Osteoblast (primary cell): ENCODE measurements around the gene CSF2. TPM values are rescaled to one million over a fixed set of nuclear protein-coding genes. Genes with fewer than 3 reads are reported as not detected.
A peak's percentile ranks its signal among the peaks of the same experiment; 100 is the strongest.

Experiments
- DNase-seq: peaks from one replicate; pipeline ENCODE4 v3.0.0; 2011; ENCODE audit warnings: low spot score, mixed read lengths; ENCODE audit not compliant: insufficient read length; ENCODE audit errors: missing footprints
- H2AFZ ChIP-seq: 2 replicates; pipeline ENCODE4 v1.6.0; 2011; ENCODE audit warnings: mild to moderate bottlenecking, low read length
- H3K27ac ChIP-seq: 2 replicates; pipeline ENCODE4 v1.5.1; 2011; ENCODE audit warnings: mild to moderate bottlenecking, low read depth, low read length, moderate library complexity
- H3K27me3 ChIP-seq: 2 replicates; pipeline ENCODE4 v1.6.0; 2012; ENCODE audit warnings: mild to moderate bottlenecking, control low read depth, inconsistent platforms, low read length, moderate library complexity; ENCODE audit not compliant: insufficient read depth
- H3K36me3 ChIP-seq: 2 replicates; pipeline ENCODE4 v1.5.1; 2011; ENCODE audit warnings: mild to moderate bottlenecking, low read length, control low read depth, moderate library complexity; ENCODE audit not compliant: insufficient read depth
- H3K4me1 ChIP-seq: 2 replicates; pipeline ENCODE4 v1.5.1; 2011; ENCODE audit warnings: mild to moderate bottlenecking, low read length, control low read depth, moderate library complexity; ENCODE audit not compliant: insufficient read depth
- H3K4me2 ChIP-seq: 2 replicates; pipeline ENCODE4 v1.6.0; 2011; ENCODE audit warnings: mild to moderate bottlenecking, low read length; ENCODE audit not compliant: insufficient read depth
- H3K4me3 ChIP-seq: fragments of 200-600 bp; sonication (generic); 3 replicates; pipeline ENCODE4 v1.5.1; 2012; ENCODE audit warnings: mild to moderate bottlenecking, low read length, inconsistent platforms; ENCODE audit not compliant: insufficient read depth
- H3K79me2 ChIP-seq: 2 replicates; pipeline ENCODE4 v1.6.0; 2012; ENCODE audit warnings: mild to moderate bottlenecking, low read length, control low read depth, inconsistent platforms; ENCODE audit not compliant: insufficient read depth
- H3K9me3 ChIP-seq: 2 replicates; pipeline ENCODE4 v1.5.1; 2011; ENCODE audit warnings: low read depth, low read length, control low read depth
- H4K20me1 ChIP-seq: 2 replicates; pipeline ENCODE4 v1.6.0; 2012; ENCODE audit warnings: mild to moderate bottlenecking, low read length, control low read depth; ENCODE audit not compliant: insufficient read depth
- CTCF ChIP-seq: IDR thresholded peaks from 2 replicates; pipeline ENCODE4 v1.5.1; 2011; ENCODE audit warnings: mild to moderate bottlenecking, low read depth, low read length, moderate library complexity; ENCODE audit errors: extremely low read depth
- total RNA-seq: library from RNA; depleted of rRNA; stranded (reverse); fragments of >200 nt; gene quantifications from 2 replicates; pipeline ENCODE4 v1.2.3, GENCODE V29; 2012

The CSF2 gene
- total RNA-seq, 1 donor, result not detected

- H2AFZ ChIP-seq, result no peak overlapping the region
- no peak for TF ChIP-seq CTCF
Measured at GRCh38 chr5:132100672-132101261, 27.2 kb downstream of the CSF2 start.

GRCh38 chr5:132101385-132101880 is 27.8 kb downstream of the CSF2 start:
- H3K36me3 ChIP-seq, result no peaks in the 10 kb centered on the region
- H3K9me3 ChIP-seq, result no peaks in the 10 kb centered on the region
- H4K20me1 ChIP-seq, result no peaks in the 10 kb centered on the region
- no peak overlapping the region for H2AFZ ChIP-seq
- no peak for DNase-seq
- peaks cover 46% of the 10 kb centered on the region for H3K4me1 ChIP-seq
- no peak overlapping the region for H3K27ac ChIP-seq
- H3K4me3 ChIP-seq, result no peak overlapping the region
- no peak overlapping the region for H3K4me2 ChIP-seq
- no peaks in the 10 kb centered on the region for H3K79me2 ChIP-seq
- H3K27me3 ChIP-seq, result no peaks in the 10 kb centered on the region
- TF ChIP-seq CTCF, result no peak

More at GRCh38 chr5:132100672-132101261, 27.2 kb downstream of the CSF2 start:
- H3K4me3 ChIP-seq, result no peak overlapping the region
- H3K9me3 ChIP-seq, result no peaks in the 10 kb centered on the region
- no peaks in the 10 kb centered on the region for H4K20me1 ChIP-seq
- no peaks in the 10 kb centered on the region for H3K36me3 ChIP-seq
- no peaks in the 10 kb centered on the region for H3K79me2 ChIP-seq
- H3K27me3 ChIP-seq, result no peaks in the 10 kb centered on the region
- peaks cover 47% of the 10 kb centered on the region for H3K4me1 ChIP-seq
- H3K4me2 ChIP-seq, result no peak overlapping the region
- peak; percentile 2 for DNase-seq
- H3K27ac ChIP-seq, result no peak overlapping the region

DNA sequence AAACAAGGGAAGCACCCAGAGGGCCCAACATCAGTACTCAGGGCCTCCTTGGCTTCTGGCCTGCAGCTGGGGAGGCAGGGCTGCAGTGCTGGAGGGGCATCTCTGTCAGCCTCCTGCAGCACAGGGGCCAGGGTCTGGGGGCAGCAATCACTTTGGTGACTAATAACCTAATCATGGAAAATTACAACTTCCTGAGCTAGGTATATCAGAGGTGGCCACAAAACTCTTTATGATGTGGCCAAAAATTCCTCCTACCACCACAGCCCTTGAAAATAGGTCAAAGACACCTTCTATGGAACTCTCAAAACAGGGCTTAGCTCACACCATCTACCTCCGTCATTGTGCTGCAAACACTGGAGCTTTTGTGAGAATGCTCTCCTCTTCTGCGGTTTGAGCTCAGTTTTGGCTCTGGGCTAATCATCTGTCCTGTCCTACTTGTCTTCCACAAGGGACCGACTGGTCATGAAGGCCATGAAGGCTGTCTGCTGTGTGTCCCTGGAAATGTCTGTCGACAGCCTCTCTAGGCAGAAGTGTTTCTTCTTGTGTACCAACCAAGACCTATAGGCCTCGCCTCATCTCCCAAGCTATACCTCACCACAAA is 28.6 kb downstream of the CSF2 start:
- Histone ChIP-seq H3K4me2 (no peak overlapping the region), H2AFZ (no peak overlapping the region), H3K79me2 (no peaks in the 10 kb centered on the region), H3K9me3 (no peaks in the 10 kb centered on the region), H3K4me3 (no peak overlapping the region), H3K27me3 (no peaks in the 10 kb centered on the region), H4K20me1 (no peaks in the 10 kb centered on the region), H3K36me3 (no peaks in the 10 kb centered on the region), H3K4me1 (peaks cover 46% of the 10 kb centered on the region), H3K27ac (no peak overlapping the region)
- peak; percentile 23 for DNase-seq
- TF ChIP-seq CTCF, result no peak

- no peaks in the 10 kb centered on the region for H4K20me1 ChIP-seq
- peaks cover 41% of the 10 kb centered on the region for H3K4me1 ChIP-seq
- H3K4me2 ChIP-seq, result peak overlapping the region; percentile 54
- H3K9me3 ChIP-seq, result no peaks in the 10 kb centered on the region
- DNase-seq, result no peak
- H3K27ac ChIP-seq, result peak overlapping the region; percentile 92
- no peaks in the 10 kb centered on the region for H3K79me2 ChIP-seq
- H3K4me3 ChIP-seq, result no peak overlapping the region
- H2AFZ ChIP-seq, result peak overlapping the region; percentile 58
- no peak for TF ChIP-seq CTCF
- no peaks in the 10 kb centered on the region for H3K27me3 ChIP-seq
- H3K36me3 ChIP-seq, result no peaks in the 10 kb centered on the region
Measured at GRCh38 chr5:132102944-132103331, 29.3 kb downstream of the CSF2 start.
